Forelimb muscle (tissue), 1 donor: ENCODE measurements around the gene TAP2. TPM values are rescaled to one million over a fixed set of nuclear protein-coding genes. Genes with fewer than 3 reads are reported as not detected.
A peak's percentile ranks its signal among the peaks of the same experiment; 100 is the strongest.

Experiments
- DNase-seq: peaks from one replicate; pipeline ENCODE4 v3.0.0-alpha.2; 2013; ENCODE audit warnings: low read depth
- polyA plus RNA-seq: library from polyadenylated mRNA; unstranded; fragments of 120-200 nt; gene quantifications from one replicate; pipeline ENCODE4 v1.2.1, GENCODE V29; 2013; ENCODE audit not compliant: insufficient read length

Gene TAP2
- polyA plus RNA-seq, 1 donor, result 3.8 TPM

- no peak for DNase-seq
Measured at GRCh38 chr6:32854376-32855178, 16.0 kb upstream of the TAP2 start.

GRCh38 chr6:32853541-32854375, 15.2 kb upstream of the TAP2 start, which contains the start of the genes PSMB9 and TAP1:
PSMB9 (plus strand) TSS chr6:32854192; CDS start chr6:32854230, 38 bp downstream.
TAP1 (minus strand) TSS chr6:32853704; CDS start chr6:32853636, 68 bp downstream.
- DNase-seq, result peak; percentile 88

GRCh38 chr6:32852844-32853540, 14.5 kb upstream of the TAP2 start:
- DNase-seq, result no peak

GRCh38 chr6:32852018-32852843, 13.7 kb upstream of the TAP2 start:
- DNase-seq, result no peak

GRCh38 chr6:32851025-32851424, 12.5 kb upstream of the TAP2 start:
- DNase-seq, result no peak

- no peak for DNase-seq
Measured at GRCh38 chr6:32849126-32849525, 10.6 kb upstream of the TAP2 start.

- DNase-seq, result no peak
Measured at GRCh38 chr6:32847795-32848194, 9.3 kb upstream of the TAP2 start.

- no peak for DNase-seq
Measured at GRCh38 chr6:32847004-32847403, 8.5 kb upstream of the TAP2 start.

GRCh38 chr6:32845384-32845884, 6.9 kb upstream of the TAP2 start:
- DNase-seq, result no peak

- no peak for DNase-seq
Measured at GRCh38 chr6:32844839-32845383, 6.4 kb upstream of the TAP2 start.

GRCh38 chr6:32843979-32844838, 5.7 kb upstream of the TAP2 start, which contains the start of gene PSMB8:
PSMB8 (minus strand) TSS chr6:32844047; CDS start chr6:32843996, 51 bp downstream.
- DNase-seq, result peak; percentile 92

- no peak for DNase-seq
Measured at GRCh38 chr6:32843331-32843978, 4.9 kb upstream of the TAP2 start.

- no peak for DNase-seq
Measured at GRCh38 chr6:32842690-32843089, 4.2 kb upstream of the TAP2 start.

- no peak for DNase-seq
Measured at GRCh38 chr6:32842021-32842650, 3.6 kb upstream of the TAP2 start.

- DNase-seq, result no peak
Measured at GRCh38 chr6:32840604-32841246, 2.2 kb upstream of the TAP2 start.

GRCh38 chr6:32839356-32839755, 817 bp upstream of the TAP2 start:
- no peak for DNase-seq

- no peak for DNase-seq
Measured at GRCh38 chr6:32837651-32838113, 857 bp downstream of the TAP2 start.

GRCh38 chr6:32836873-32837272, 1.7 kb downstream of the TAP2 start:
- no peak for DNase-seq
